GM12873 (cell line): ENCODE data around the gene TMEM190.

ENCODE experiments used
- TF ChIP-seq, protein P1 (sequence below): IDR thresholded peaks from 2 replicates; pipeline ENCODE4 v1.5.1; 2012; ENCODE audit warnings: low read depth, mild to moderate bottlenecking, moderate library complexity, low read length, control low read depth; ENCODE audit not compliant: insufficient read depth; ENCODE audit errors: missing control alignments

Gene TMEM190

DNA sequence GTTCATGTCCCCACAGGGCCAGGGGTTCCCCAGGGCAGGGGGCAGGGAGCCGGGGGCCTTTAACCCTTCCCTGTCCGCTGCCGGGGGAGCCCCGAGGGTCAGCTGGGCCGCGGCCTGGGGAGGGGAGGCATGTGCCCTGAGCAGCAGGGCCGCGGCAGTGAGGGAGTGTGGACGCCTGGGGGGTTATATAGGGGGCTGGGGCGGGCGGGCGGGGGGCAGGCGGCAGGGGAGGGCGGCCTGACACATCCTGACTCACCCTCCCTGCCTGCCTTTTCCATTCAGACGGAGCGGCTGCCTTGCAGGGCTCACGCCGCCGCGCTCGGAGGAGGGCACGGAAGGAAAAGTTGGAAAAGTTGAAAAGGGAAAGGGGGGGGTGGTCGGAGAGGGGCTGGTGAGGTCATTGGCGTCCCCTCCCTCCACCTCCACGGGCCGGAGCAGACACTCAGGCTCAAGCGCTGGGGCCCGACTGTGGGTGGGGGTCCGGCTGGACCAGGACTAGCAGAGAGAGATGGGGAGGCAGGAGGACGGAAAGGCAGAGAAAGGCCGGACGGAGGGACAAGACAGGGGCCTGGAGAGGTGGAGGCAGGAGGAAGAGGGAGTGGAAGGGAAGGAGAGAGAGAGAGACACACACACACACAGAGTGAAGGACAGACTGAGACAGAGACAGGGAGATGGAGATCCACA, 6.2 kb upstream of the TMEM190 start, which contains the start of gene IL11:
Gene IL11 (minus strand): TSS at position 159 of the 684 bp plus-strand sequence. CDS start 153 bp downstream, at position 6.
- TF ChIP-seq, protein P1, sequence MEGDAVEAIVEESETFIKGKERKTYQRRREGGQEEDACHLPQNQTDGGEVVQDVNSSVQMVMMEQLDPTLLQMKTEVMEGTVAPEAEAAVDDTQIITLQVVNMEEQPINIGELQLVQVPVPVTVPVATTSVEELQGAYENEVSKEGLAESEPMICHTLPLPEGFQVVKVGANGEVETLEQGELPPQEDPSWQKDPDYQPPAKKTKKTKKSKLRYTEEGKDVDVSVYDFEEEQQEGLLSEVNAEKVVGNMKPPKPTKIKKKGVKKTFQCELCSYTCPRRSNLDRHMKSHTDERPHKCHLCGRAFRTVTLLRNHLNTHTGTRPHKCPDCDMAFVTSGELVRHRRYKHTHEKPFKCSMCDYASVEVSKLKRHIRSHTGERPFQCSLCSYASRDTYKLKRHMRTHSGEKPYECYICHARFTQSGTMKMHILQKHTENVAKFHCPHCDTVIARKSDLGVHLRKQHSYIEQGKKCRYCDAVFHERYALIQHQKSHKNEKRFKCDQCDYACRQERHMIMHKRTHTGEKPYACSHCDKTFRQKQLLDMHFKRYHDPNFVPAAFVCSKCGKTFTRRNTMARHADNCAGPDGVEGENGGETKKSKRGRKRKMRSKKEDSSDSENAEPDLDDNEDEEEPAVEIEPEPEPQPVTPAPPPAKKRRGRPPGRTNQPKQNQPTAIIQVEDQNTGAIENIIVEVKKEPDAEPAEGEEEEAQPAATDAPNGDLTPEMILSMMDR = no peak

DNA sequence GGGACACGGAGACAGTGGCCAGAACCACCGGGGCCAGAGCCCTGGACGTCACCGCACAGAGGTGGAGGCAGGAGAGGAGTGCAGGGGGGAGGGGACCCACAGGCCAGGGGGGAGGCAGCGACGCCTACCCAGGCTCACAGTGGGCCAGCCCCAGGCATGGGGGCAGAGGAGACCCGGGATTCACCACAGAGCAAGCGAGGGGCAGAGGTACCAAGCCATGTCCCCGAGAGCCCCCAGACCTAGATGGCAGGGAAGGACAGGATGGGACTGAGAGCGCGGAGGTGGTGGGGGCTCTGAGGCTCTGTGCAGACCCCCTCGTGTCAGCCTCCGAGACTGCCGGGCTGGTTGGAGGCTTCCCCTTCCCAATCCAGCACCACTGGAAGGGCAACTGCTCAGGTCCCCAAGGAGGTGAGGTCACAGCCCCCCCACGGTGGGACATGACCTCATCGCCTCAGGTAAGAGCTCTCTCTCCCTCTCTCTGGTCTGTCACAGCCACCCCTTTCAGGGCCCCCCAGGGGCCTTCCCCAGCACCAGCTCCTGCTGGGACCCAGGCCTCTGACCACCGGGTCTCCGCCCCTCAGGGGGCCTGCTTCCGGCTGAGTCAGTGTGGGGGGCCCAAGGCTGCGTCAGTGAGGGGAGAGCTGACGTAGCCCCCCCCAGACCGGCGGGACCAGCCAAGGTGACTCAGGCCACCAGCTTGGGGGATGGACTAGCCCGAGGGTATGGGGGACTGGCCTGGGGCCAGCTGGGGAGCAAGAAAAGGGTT, 4.1 kb upstream of the TMEM190 start:
- TF ChIP-seq, protein P1 = no peak

DNA sequence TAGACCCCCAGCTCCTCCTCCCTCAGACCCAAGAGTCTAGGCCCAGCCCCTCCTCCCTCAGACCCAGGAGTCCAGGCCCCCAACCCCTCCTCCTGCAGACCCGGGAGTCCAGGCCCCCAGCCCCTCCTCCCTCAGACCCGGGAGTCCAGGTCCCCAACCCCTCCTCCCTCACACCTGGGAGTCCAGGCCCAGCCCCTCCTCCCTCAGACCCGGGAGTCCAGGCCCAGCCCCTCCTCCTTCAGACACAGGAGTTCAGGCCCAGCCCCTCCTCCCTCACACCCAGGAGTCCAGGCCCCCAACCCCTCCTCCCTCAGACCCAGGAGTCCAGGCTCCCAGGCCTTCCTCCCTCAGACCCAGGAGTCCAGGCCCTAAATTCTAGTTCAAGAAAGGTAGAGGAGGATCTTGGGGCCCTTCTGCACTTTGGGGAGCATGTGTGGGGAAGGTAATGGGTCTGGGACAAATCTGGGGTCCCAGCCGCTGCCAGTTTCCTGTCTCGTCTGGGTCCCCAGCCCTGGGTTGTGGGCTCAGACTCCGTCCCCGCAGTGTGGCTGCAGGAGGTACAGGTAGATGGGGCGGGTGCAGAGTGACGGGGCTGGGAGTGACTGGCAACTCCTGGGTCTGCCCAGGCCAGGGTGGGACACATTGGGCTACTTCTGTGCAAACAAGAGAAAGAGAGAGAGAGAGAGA, 3.2 kb upstream of the TMEM190 start:
- TF ChIP-seq, protein P1 = no peak

DNA sequence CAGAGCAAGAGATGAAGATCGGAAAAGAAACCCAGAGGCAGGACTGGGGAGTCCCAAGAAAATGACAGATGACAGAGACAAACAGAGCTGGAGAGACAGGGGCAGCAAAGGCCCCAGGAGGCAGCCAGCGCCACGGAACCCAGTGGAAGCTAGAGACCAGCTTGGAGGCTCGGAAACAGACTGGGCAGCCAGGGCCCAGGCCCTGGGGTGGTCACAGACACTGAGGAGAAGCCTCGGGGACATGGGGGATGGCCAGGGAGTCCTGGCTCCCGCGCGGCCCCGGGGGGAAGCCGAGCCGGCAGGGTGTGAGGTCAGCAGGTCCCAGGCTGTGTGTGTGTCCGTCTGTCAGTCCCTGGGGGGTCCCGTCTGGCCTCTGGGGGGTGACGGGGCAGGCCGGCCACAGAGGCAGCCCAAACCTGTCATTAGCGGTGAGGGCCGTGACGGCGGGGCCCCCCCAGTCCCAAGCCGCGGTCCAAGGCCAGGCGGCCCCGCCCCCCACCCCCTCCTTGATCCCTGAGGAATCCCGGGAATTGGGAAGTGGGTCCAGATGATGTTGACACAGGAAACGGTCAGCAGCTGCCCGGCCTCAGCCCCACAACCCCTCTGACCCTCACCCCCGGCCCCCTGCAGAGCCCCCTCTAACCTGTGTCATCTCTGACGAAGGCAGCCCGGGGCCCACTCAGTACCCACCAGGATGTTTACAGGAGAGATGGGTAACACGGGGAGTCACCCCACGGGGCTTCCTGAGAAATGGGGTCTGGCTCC, 2.5 kb upstream of the TMEM190 start:
- TF ChIP-seq, protein P1 = no peak

DNA sequence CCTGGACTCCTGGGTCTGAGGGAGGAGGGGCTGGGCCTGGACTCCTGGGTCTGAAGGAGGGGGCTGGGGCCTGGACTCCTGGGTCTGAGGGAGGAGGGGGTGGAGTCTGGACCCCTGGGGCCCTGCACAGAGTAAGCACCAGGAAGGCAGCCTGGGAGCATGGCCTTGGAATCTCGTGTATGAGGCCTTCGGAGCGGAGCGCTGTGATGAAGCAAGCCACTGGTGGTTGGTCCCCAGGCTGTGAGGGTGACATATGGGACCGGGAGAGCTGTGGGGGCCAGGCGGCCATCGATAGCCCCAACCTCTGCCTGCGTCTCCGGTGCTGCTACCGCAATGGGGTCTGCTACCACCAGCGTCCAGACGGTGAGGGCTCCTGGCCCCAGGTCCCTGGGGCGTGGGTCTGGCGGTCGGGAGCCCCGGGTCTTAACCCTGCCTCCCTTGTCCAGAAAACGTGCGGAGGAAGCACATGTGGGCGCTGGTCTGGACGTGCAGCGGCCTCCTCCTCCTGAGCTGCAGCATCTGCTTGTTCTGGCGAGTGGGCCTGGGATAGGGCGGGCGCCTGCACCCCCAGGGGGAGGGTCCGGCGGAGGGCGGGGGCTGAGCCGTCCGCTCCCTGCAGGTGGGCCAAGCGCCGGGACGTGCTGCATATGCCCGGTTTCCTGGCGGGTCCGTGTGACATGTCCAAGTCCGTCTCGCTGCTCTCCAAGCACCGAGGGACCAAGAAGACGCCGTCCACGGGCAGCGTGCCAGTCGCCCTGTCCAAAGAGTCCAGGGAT, 918 bp downstream of the TMEM190 start:
- TF ChIP-seq, protein P1 = no peak

DNA sequence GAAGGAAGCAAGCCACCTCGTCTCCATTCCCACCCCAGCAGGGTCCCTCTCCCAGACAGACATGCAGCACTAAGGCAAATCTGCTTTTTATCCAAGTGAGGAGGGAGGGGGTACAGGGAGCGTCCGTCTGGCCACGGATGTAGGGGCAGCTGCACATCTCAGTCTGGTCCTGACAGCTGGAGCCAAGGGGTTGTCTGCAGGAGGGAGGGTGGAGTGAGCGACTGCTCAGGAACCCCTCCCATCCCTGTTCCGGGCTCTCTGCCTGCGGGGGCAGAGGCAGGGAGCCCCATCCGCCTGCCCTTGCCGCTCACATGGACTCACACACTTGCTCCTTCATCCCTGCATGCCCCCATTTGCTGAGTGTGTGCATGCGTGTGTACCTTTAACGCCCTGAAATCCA, 2.5 kb downstream of the TMEM190 start:
- TF ChIP-seq, protein P1 = no peak
